ENCODE results near the gene GDAP2.
A peak's percentile ranks its signal among the peaks of the same experiment; 100 is the strongest.

Gene GDAP2

GRCh38 chr1:117929343-117930172 is at the start of gene GDAP2, which contains the start of gene WDR3:
TSS of gene GDAP2 (minus strand) at chr1:117929621. CDS start at chr1:117920357, 9,264 bp downstream.
TSS of gene WDR3 (plus strand) at chr1:117929739. CDS start at chr1:117933320, 3,581 bp downstream.
- POLR2A ChIA-PET = no interaction called here
- TF ChIP-seq CTCF (IDR thresholded peaks at IDR 0.05; ENCODE audit: control extremely low read depth, extremely low read depth, low read depth, missing control alignments) = no peak
- CTCF ChIA-PET = interaction anchor here (1.0 to 5.8 kb wide), 5 partner anchors 10 to 34 kb away, joined by 3 to 38 read pairs (median 5); no protein-coding TSS in a partner anchor
- DNase-seq (ENCODE audit: extremely low spot score) = peak; percentile 94

GRCh38 chr1:117976381-117976780 is 47.0 kb upstream of the GDAP2 start:
- TF ChIP-seq CTCF (IDR thresholded peaks at IDR 0.05; ENCODE audit: control extremely low read depth, extremely low read depth, low read depth, missing control alignments) = no peak
- DNase-seq (ENCODE audit: extremely low spot score) = no peak
- CTCF ChIA-PET = interaction anchor here (0.8 to 1.4 kb wide), 5 partner anchors 9 to 81 kb away, joined by 3 to 4 read pairs (median 4); no protein-coding TSS in a partner anchor
- POLR2A ChIA-PET = no interaction called here

GRCh38 chr1:117971777-117972176 is 42.4 kb upstream of the GDAP2 start:
- ChIA-PET POLR2A (no interaction called here), CTCF (no interaction called here)
- no peak for TF ChIP-seq CTCF (IDR thresholded peaks at IDR 0.05; ENCODE audit: control extremely low read depth, extremely low read depth, low read depth, missing control alignments)
- DNase-seq (ENCODE audit: extremely low spot score) = no peak

- ChIA-PET POLR2A (no interaction called here), CTCF (no interaction called here)
- TF ChIP-seq CTCF (IDR thresholded peaks at IDR 0.05; ENCODE audit: control extremely low read depth, extremely low read depth, low read depth, missing control alignments) = no peak
- DNase-seq (ENCODE audit: extremely low spot score) = no peak
Measured at GRCh38 chr1:117970252-117970651, 40.8 kb upstream of the GDAP2 start.

GRCh38 chr1:117967881-117968280 is 38.5 kb upstream of the GDAP2 start:
- POLR2A ChIA-PET = no interaction called here
- no peak for TF ChIP-seq CTCF (IDR thresholded peaks at IDR 0.05; ENCODE audit: control extremely low read depth, extremely low read depth, low read depth, missing control alignments)
- DNase-seq (ENCODE audit: extremely low spot score) = no peak
- CTCF ChIA-PET = interaction anchor here (1.4 kb wide), 1 partner anchor 9 kb away, joined by 4 read pairs; no protein-coding TSS in a partner anchor

GRCh38 chr1:117967477-117967876 is 38.1 kb upstream of the GDAP2 start:
- no peak for TF ChIP-seq CTCF (IDR thresholded peaks at IDR 0.05; ENCODE audit: control extremely low read depth, extremely low read depth, low read depth, missing control alignments)
- ChIA-PET POLR2A (no interaction called here), CTCF (interaction anchor here (1.4 kb wide), 1 partner anchor 9 kb away, joined by 4 read pairs; no protein-coding TSS in a partner anchor)
- DNase-seq (ENCODE audit: extremely low spot score) = no peak
